MM.1S (cell line): ENCODE results near the gene CRB1.
A peak's percentile ranks its signal among the peaks of the same experiment; 100 is the strongest.

ENCODE experiments used
- DNase-seq: peaks from one replicate; pipeline ENCODE4 v3.0.0-alpha.2; 2015
- H2AFZ ChIP-seq: fragments of 300-600 bp; sonication (generic); 2 replicates; pipeline ENCODE4 v1.6.0; 2016; ENCODE audit warnings: antibody characterized with exemption, low read length
- H3F3A ChIP-seq: fragments of 300-600 bp; sonication (generic); 2 replicates; pipeline ENCODE4 v1.6.1; 2016; ENCODE audit warnings: mild to moderate bottlenecking, antibody characterized with exemption, low read length, moderate library complexity, mixed read lengths; ENCODE audit not compliant: insufficient read depth
- H3K27ac ChIP-seq: fragments of 300-600 bp; sonication (generic); 2 replicates; pipeline ENCODE4 v1.5.1; 2016; ENCODE audit warnings: mild to moderate bottlenecking, low read length
- H3K27me3 ChIP-seq: fragments of 300-600 bp; sonication (generic); replicated peaks from 2 replicates; pipeline ENCODE4 v1.6.0; 2016; ENCODE audit warnings: low read length; ENCODE audit not compliant: insufficient read depth
- H3K36me3 ChIP-seq: fragments of 300-600 bp; sonication (generic); replicated peaks from 2 replicates; pipeline ENCODE4 v1.6.1; 2016; ENCODE audit warnings: mild to moderate bottlenecking, low read length, mixed read lengths; ENCODE audit not compliant: insufficient read depth
- H3K4me1 ChIP-seq: fragments of 300-600 bp; sonication (generic); 2 replicates; pipeline ENCODE4 v1.6.1; 2016; ENCODE audit warnings: low read length, mixed read lengths
- H3K4me2 ChIP-seq: fragments of 300-600 bp; sonication (generic); 2 replicates; pipeline ENCODE4 v1.6.0; 2016; ENCODE audit warnings: low read depth, low read length
- H3K4me3 ChIP-seq: fragments of 300-600 bp; sonication (generic); 2 replicates; pipeline ENCODE4 v1.5.1; 2016; ENCODE audit warnings: low read length, mixed read lengths
- H3K79me2 ChIP-seq: fragments of 300-600 bp; sonication (generic); 2 replicates; pipeline ENCODE4 v1.6.1; 2016; ENCODE audit warnings: mixed run types, low read length, mixed read lengths
- H3K9ac ChIP-seq: fragments of 300-600 bp; sonication (generic); 2 replicates; pipeline ENCODE4 v1.6.1; 2016; ENCODE audit warnings: low read length, mixed read lengths
- H3K9me2 ChIP-seq: fragments of 300-600 bp; sonication (generic); replicated peaks from 2 replicates; pipeline ENCODE4 v1.6.1; 2016; ENCODE audit warnings: mild to moderate bottlenecking, low read length, mixed read lengths; ENCODE audit not compliant: insufficient read depth
- H3K9me3 ChIP-seq: fragments of 300-600 bp; sonication (generic); replicated peaks from 2 replicates; pipeline ENCODE4 v1.6.1; 2016; ENCODE audit warnings: mild to moderate bottlenecking, low read length, mixed read lengths; ENCODE audit not compliant: insufficient read depth
- H4K20me1 ChIP-seq: fragments of 300-600 bp; sonication (generic); 2 replicates; pipeline ENCODE4 v1.6.1; 2016; ENCODE audit warnings: mild to moderate bottlenecking, low read length, moderate library complexity, mixed read lengths; ENCODE audit not compliant: insufficient read depth
- CTCF ChIP-seq: fragments of 300-600 bp; sonication (generic); IDR thresholded peaks from 2 replicates; pipeline ENCODE4 v1.5.1; 2016; ENCODE audit warnings: antibody characterized with exemption, low read length, mixed read lengths
- EZH2 ChIP-seq: fragments of 300-600 bp; sonication (generic); optimal IDR thresholded peaks from 2 replicates; pipeline ENCODE3; 2017; ENCODE audit warnings: low read depth, mild to moderate bottlenecking, antibody characterized with exemption, low read length, mixed read lengths
- EZH2phosphoT487 ChIP-seq: fragments of 300-600 bp; sonication (generic); IDR thresholded peaks from 2 replicates; pipeline ENCODE4 v1.6.1; 2018; ENCODE audit warnings: antibody characterized with exemption, low read length

CRB1 gene

GRCh38 chr1:197519741-197520334 is 251.8 kb downstream of the CRB1 start:
- no peaks in the 10 kb centered on the region for H3K9me2 ChIP-seq
- H3K9me3 ChIP-seq, result no peaks in the 10 kb centered on the region
- no peak overlapping the region for H2AFZ ChIP-seq
- no peak overlapping the region for H3K4me3 ChIP-seq
- H3K4me1 ChIP-seq, result no peaks in the 10 kb centered on the region
- no peaks in the 10 kb centered on the region for H4K20me1 ChIP-seq
- H3K36me3 ChIP-seq, result no peaks in the 10 kb centered on the region
- no peak overlapping the region for H3K4me2 ChIP-seq
- H3K27me3 ChIP-seq, result no peaks in the 10 kb centered on the region
- no peak overlapping the region for H3K27ac ChIP-seq
- no peak overlapping the region for H3K9ac ChIP-seq
- no peaks in the 10 kb centered on the region for H3K79me2 ChIP-seq
- DNase-seq, result peak; percentile 17
- H3F3A ChIP-seq, result 0 out of 2 replicates have a peak, but pooled peaks cover 2% of the 10 kb centered on the region
- TF ChIP-seq EZH2phosphoT487 (no peak), CTCF (peak; percentile 57)

GRCh38 chr1:197521118-197521739 is 253.2 kb downstream of the CRB1 start:
- H3K79me2 ChIP-seq, result no peaks in the 10 kb centered on the region
- peak; percentile 55 for DNase-seq
- H3K27ac ChIP-seq, result no peak overlapping the region

GRCh38 chr1:197526736-197527371 is 258.8 kb downstream of the CRB1 start:
- TF ChIP-seq EZH2phosphoT487 (no peak), CTCF (peak; percentile 52)
- Histone ChIP-seq H3K36me3 (no peaks in the 10 kb centered on the region), H3F3A (peaks cover 7% of the 10 kb centered on the region; the same call in 1 of the 2 replicates), H3K4me2 (no peak overlapping the region), H3K27ac (no peak overlapping the region), H3K9me3 (no peaks in the 10 kb centered on the region), H3K4me3 (no peak overlapping the region), H3K9ac (no peak overlapping the region), H3K4me1 (no peaks in the 10 kb centered on the region), H4K20me1 (no peaks in the 10 kb centered on the region), H3K9me2 (no peaks in the 10 kb centered on the region), H3K27me3 (no peaks in the 10 kb centered on the region), H3K79me2 (no peaks in the 10 kb centered on the region), H2AFZ (no peak overlapping the region)
- DNase-seq, result peak; percentile 51

More at GRCh38 chr1:197521118-197521739, 253.2 kb downstream of the CRB1 start:
- no peaks in the 10 kb centered on the region for H3K27me3 ChIP-seq
- H2AFZ ChIP-seq, result no peak overlapping the region
- no peaks in the 10 kb centered on the region for H3K4me1 ChIP-seq
- H3F3A ChIP-seq, result 0 out of 2 replicates have a peak, but pooled peaks cover 2% of the 10 kb centered on the region
- no peak overlapping the region for H3K4me3 ChIP-seq
- no peak overlapping the region for H3K9ac ChIP-seq
- H4K20me1 ChIP-seq, result no peaks in the 10 kb centered on the region
- TF ChIP-seq CTCF (peak; percentile 90), EZH2 (no peak)
- H3K36me3 ChIP-seq, result no peaks in the 10 kb centered on the region
- no peak overlapping the region for H3K4me2 ChIP-seq
- no peaks in the 10 kb centered on the region for H3K9me2 ChIP-seq
- H3K9me3 ChIP-seq, result no peaks in the 10 kb centered on the region
